ENCODE results near the gene TRPC1. TPM values are rescaled to one million over a fixed set of nuclear protein-coding genes. Genes with fewer than 3 reads are reported as not detected.
"Not testable (repeated sequence)": the region's sequence is repeated elsewhere in the genome, so short reads cannot be mapped to it uniquely, and the experiment has no call there.

The TRPC1 gene
- total RNA-seq, 4 donors from 2014 or later: 19.5 to 31.1 (median 23.2) TPM

GRCh38 chr3:142738396-142738795 is 14.6 kb downstream of the TRPC1 start:
- Histone ChIP-seq H3K9me3 (no peaks in the 10 kb centered on the region), H3K4me3 (no peak overlapping the region), H3K27ac (replicated peaks in 1 of 4) (no peak overlapping the region), H3K27me3 (no peaks in the 10 kb centered on the region), H3K4me1 (peaks cover 0 to 8% (median 0%) of the 10 kb centered on the region in 4 donors), H3K36me3 (no peaks in the 10 kb centered on the region)
- no peak for DNase-seq (ENCODE audit: extremely low spot score)
- intact Hi-C loops (cut with DNase I): no loop called here
- TF ChIP-seq POLR2A (IDR thresholded peaks at IDR 0.05; ENCODE audit: low read depth) (no peak), POLR2AphosphoS5 (IDR thresholded peaks at IDR 0.05) (no peak), CTCF (IDR thresholded peaks at IDR 0.05) (no peak), EP300 (IDR thresholded peaks at IDR 0.05) (no peak)

GRCh38 chr3:142746646-142747045 is 22.8 kb downstream of the TRPC1 start:
- no peak for TF ChIP-seq POLR2A (IDR thresholded peaks at IDR 0.05; ENCODE audit: low read depth)
- no peak for TF ChIP-seq POLR2AphosphoS5 (IDR thresholded peaks at IDR 0.05)
- no peak for TF ChIP-seq CTCF (IDR thresholded peaks at IDR 0.05)
- TF ChIP-seq EP300 (IDR thresholded peaks at IDR 0.05): no peak
- peaks cover 0 to 25% (median 16%) of the 10 kb centered on the region in 4 donors for H3K36me3 ChIP-seq
- no peaks in the 10 kb centered on the region for H3K4me1 ChIP-seq
- 94% methylated on average over 7 of the region's 7 CpGs for WGBS
- no peak overlapping the region for H3K27ac ChIP-seq (replicated peaks in 1 of 4)
- no peaks in the 10 kb centered on the region for H3K27me3 ChIP-seq
- no peaks in the 10 kb centered on the region for H3K9me3 ChIP-seq
- H3K4me3 ChIP-seq: no peak overlapping the region
- intact Hi-C loops (cut with DNase I): no loop called here
- DNase-seq (ENCODE audit: extremely low spot score): no peak

DNA sequence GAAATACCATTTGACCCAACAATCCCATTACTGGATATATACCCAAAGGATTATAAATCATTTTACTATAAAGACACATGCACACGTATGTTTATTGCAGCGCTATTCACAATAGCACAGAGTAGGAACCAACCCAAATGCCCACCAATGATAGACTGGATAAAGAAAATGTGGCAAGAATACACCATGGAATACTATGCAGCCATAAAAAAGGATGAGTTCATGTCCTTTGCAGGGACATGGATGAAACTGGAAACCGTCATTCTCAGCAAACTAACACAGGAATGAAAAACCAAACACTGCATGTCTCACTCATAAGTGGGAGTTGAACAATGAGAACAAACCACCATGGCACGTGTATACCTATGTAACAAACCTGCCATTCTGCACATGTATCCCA is 26.7 kb downstream of the TRPC1 start:
- H3K4me3 ChIP-seq; H3K4me1 ChIP-seq; H3K27ac ChIP-seq (replicated peaks in 1 of 4); DNase-seq (ENCODE audit: extremely low spot score); intact Hi-C loops (cut with DNase I); H3K9me3 ChIP-seq; H3K27me3 ChIP-seq: not testable (repeated sequence)
- H3K36me3 ChIP-seq: peaks cover 0 to 25% (median 16%) of the 10 kb centered on the region in 4 donors
- WGBS: 95% methylated on average over 4 of the region's 4 CpGs

GRCh38 chr3:142752605-142753004 is 28.8 kb downstream of the TRPC1 start:
- H3K9me3 ChIP-seq; H3K27ac ChIP-seq (replicated peaks in 1 of 4); DNase-seq (ENCODE audit: extremely low spot score); H3K4me1 ChIP-seq; H3K27me3 ChIP-seq; H3K4me3 ChIP-seq; intact Hi-C loops (cut with DNase I): not testable (repeated sequence)
- peaks cover 0 to 25% (median 16%) of the 10 kb centered on the region in 4 donors for H3K36me3 ChIP-seq
- 92% methylated on average over 3 of the region's 4 CpGs for WGBS

DNA sequence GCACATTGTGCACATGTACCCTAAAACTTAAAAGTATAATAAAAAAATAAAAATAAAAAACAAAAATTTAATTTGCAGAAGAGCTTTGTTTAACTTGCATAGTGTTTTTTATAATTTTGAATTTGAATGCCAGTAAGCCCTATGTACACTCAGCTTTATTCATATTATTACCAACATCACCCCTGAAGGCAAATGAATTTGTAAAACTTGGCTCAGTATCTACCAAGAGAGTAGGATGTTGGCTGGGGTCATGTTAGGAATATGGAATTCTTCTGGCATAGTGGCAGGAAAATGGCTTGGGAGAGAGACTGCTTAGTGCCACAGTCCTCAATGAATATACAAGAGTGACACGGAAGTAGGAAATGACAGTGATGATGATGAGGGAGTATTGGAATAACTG is 30.7 kb downstream of the TRPC1 start:
- no peak overlapping the region for H3K4me3 ChIP-seq
- H3K4me1 ChIP-seq: no peaks in the 10 kb centered on the region
- peaks cover 0 to 16% (median 5%) of the 10 kb centered on the region in 4 donors for H3K36me3 ChIP-seq
- H3K27me3 ChIP-seq: no peaks in the 10 kb centered on the region
- 100% methylated on average over 1 of the region's 1 CpG for WGBS
- no peaks in the 10 kb centered on the region for H3K9me3 ChIP-seq
- intact Hi-C loops (cut with DNase I): no loop called here
- no peak overlapping the region for H3K27ac ChIP-seq (replicated peaks in 1 of 4)
- TF ChIP-seq EP300 (IDR thresholded peaks at IDR 0.05) (no peak), POLR2A (IDR thresholded peaks at IDR 0.05; ENCODE audit: low read depth) (no peak), CTCF (IDR thresholded peaks at IDR 0.05) (no peak), POLR2AphosphoS5 (IDR thresholded peaks at IDR 0.05) (no peak)
- DNase-seq (ENCODE audit: extremely low spot score): no peak

GRCh38 chr3:142768338-142768737 is 44.5 kb downstream of the TRPC1 start:
- Histone ChIP-seq H3K27me3 (no peaks in the 10 kb centered on the region), H3K4me1 (no peaks in the 10 kb centered on the region), H3K4me3 (no peak overlapping the region), H3K27ac (replicated peaks in 1 of 4) (no peak overlapping the region), H3K9me3 (peaks cover 0 to 9% (median 3%) of the 10 kb centered on the region in 4 donors), H3K36me3 (peaks cover 0 to 38% (median 5%) of the 10 kb centered on the region in 4 donors)
- no peak for DNase-seq (ENCODE audit: extremely low spot score)
- no peak for TF ChIP-seq POLR2AphosphoS5 (IDR thresholded peaks at IDR 0.05)
- TF ChIP-seq EP300 (IDR thresholded peaks at IDR 0.05): no peak
- TF ChIP-seq POLR2A (IDR thresholded peaks at IDR 0.05; ENCODE audit: low read depth): no peak
- intact Hi-C loops (cut with DNase I): no loop called here
